Transverse colon (tissue), 4 donors: ENCODE data around the gene CD3E. TPM values are rescaled to one million over a fixed set of nuclear protein-coding genes. Genes with fewer than 3 reads are reported as not detected.

Experiments
- DNase-seq: peaks from one replicate; pipeline ENCODE4 v3.0.0-alpha.2; 2019
- H3K27ac ChIP-seq, 4 donors: fragments of 200-600 bp; sonication (generic); 2 replicates each; pipeline ENCODE4 v1.5.1; 2016 to 2018; ENCODE audit warnings: inconsistent platforms in 4 of 4
- H3K27me3 ChIP-seq: fragments of 200-600 bp; sonication (generic); 2 replicates; pipeline ENCODE4 v1.5.1; 2017; ENCODE audit warnings: inconsistent platforms
- H3K36me3 ChIP-seq, 4 donors: fragments of 200-600 bp; sonication (generic); 2 replicates each; pipeline ENCODE4 v1.5.1; 2017 to 2019; ENCODE audit warnings: inconsistent platforms in 4 of 4
- H3K4me1 ChIP-seq, 4 donors: fragments of 200-600 bp; sonication (generic); 2 replicates each; pipeline ENCODE4 v1.5.1; 2017 to 2020; ENCODE audit warnings: inconsistent platforms in 4 of 4
- H3K4me3 ChIP-seq, 4 donors: fragments of 200-600 bp; sonication (generic); 1 replicate in 1 of 4; 2 replicates in 3 of 4; pipeline versions ENCODE4 v1.5.1 to v1.6.1; 2017 to 2019; ENCODE audit warnings: inconsistent platforms in 4 of 4
- H3K9me3 ChIP-seq, 2 donors: fragments of 200-600 bp; sonication (generic); 2 replicates each; pipeline ENCODE4 v1.5.1; 2017 to 2019; ENCODE audit warnings: inconsistent platforms in 2 of 2
- EP300 ChIP-seq: sonication (generic); formaldehyde crosslinking; IDR thresholded peaks from one replicate; pipeline ENCODE4 v1.6.1; 2017; ENCODE audit warnings: antibody characterized with exemption, low read depth
- POLR2A ChIP-seq: fragments of 450-650 bp; IDR thresholded peaks from one replicate; pipeline ENCODE4 v1.6.1; 2016; ENCODE audit warnings: antibody characterized with exemption, mild to moderate bottlenecking, moderate library complexity
- POLR2AphosphoS5 ChIP-seq, 3 donors: sonication (generic); formaldehyde crosslinking; IDR thresholded peaks; one replicate each; pipeline ENCODE4 v1.6.1; 2016; ENCODE audit warnings: antibody characterized with exemption in 3 of 3
- WGBS, 2 donors: methylation state at CpG; one replicate each; pipeline ENCODE4 v1.1.5; 2018; ENCODE audit warnings: low coverage in 1 of 2; 5-methylcytosine and 5-hydroxymethylcytosine counted together
- in situ Hi-C, 4 donors: fragments of 200-750 bp; cut with MboI; loops; one replicate each; pipeline versions ENCODE4 v1.15.0 to v1.15.1; 2017; ENCODE audit warnings: low sequenced_read_pairs in 3 of 4, low pct_ligation_motif_present in 1 of 4, low pct_unique_long_range_greater_than_20kb in 1 of 4
- intact Hi-C: fragments of 100-400 bp; cut with DNase I; formaldehyde crosslinking; loops from one replicate; pipeline ENCODE4 v1.15.1; 2023; ENCODE audit warnings: low total_unique reads
- total RNA-seq, 4 donors: library from RNA; depleted of rRNA; stranded (reverse); fragments of >200 nt; gene quantifications; one replicate each; pipeline ENCODE4 v1.1.0, GENCODE V29; 2016
- TF ChIP-seq, protein P1 (sequence below), 5 experiments: fragments of 200-600 bp in 3 of 5; fragments of 450-650 bp in 2 of 5; sonication (generic) in 3 of 5; IDR thresholded peaks; 1 replicate in 2 of 5; 2 replicates in 3 of 5; pipeline ENCODE4 v1.5.1; 2016 to 2017; ENCODE audit warnings: antibody characterized with exemption in 5 of 5, inconsistent platforms in 3 of 5, mild to moderate bottlenecking in 2 of 5, moderate library complexity in 1 of 5

CD3E gene
- total RNA-seq, 4 donors from 2014 or later = 0.80 to 7.1 (median 5.3) TPM

DNA sequence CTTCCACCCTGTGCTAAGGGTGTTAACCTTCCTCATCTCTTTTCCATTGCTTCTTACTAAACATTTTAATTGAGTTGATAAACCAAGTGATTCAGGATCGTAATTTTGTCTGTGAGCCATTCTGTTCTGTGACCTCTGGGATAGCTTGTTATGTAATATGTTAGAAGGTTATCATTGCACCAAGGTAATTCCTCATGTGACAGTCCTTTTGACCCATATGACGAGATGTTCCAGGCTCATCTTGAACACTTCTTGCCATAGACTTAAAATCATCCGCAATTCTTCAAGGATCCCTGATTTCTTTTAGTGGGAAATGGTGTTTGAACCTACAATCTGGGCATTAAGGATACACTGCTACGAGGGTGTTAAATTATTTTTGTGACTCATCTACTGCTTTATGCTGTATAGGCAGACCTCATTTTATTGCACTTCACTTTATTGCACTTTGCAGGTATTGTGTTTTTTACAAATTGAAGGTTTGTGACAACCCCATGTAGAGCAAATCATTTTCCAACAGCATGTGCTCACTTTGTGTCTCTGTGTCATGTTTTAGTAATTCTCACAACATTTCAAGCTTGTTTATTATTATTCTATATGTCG lies 21.4 kb upstream of the CD3E start:
- Histone ChIP-seq H3K27me3 (no peaks in the 10 kb centered on the region), H3K36me3 (no peaks in the 10 kb centered on the region), H3K9me3 (no peaks in the 10 kb centered on the region), H3K4me3 (no peak overlapping the region), H3K27ac (peak overlapping the region; percentile 21 to 66 (median 48)), H3K4me1 (peaks cover 0 to 30% (median 14%) of the 10 kb centered on the region in 4 donors)
- no peak for DNase-seq
- in situ Hi-C loops (loop anchor here in 2 of 4 donors (10.0 to 25.0 kb wide), 2 partner anchors 78 to 96 kb away; partner anchors contain the start of gene SCN2B (in 1 of the 2)), intact Hi-C loops (no loop called here)
- TF ChIP-seq EP300 (no peak), POLR2A (no peak), POLR2AphosphoS5 (IDR thresholded peaks at IDR 0.05) (no peak)
- TF ChIP-seq, protein P1, sequence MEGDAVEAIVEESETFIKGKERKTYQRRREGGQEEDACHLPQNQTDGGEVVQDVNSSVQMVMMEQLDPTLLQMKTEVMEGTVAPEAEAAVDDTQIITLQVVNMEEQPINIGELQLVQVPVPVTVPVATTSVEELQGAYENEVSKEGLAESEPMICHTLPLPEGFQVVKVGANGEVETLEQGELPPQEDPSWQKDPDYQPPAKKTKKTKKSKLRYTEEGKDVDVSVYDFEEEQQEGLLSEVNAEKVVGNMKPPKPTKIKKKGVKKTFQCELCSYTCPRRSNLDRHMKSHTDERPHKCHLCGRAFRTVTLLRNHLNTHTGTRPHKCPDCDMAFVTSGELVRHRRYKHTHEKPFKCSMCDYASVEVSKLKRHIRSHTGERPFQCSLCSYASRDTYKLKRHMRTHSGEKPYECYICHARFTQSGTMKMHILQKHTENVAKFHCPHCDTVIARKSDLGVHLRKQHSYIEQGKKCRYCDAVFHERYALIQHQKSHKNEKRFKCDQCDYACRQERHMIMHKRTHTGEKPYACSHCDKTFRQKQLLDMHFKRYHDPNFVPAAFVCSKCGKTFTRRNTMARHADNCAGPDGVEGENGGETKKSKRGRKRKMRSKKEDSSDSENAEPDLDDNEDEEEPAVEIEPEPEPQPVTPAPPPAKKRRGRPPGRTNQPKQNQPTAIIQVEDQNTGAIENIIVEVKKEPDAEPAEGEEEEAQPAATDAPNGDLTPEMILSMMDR (IDR thresholded peaks at IDR 0.05) = no peak
- 41 to 60% methylated on average over 5 of the region's 5 CpGs for WGBS, 2 donors

GRCh38 chr11:118283756-118284350 lies 20.7 kb upstream of the CD3E start:
- Histone ChIP-seq H3K27me3 (no peaks in the 10 kb centered on the region), H3K9me3 (no peaks in the 10 kb centered on the region), H3K4me3 (no peak overlapping the region), H3K27ac (peak overlapping the region; percentile 21 to 66 (median 48)), H3K36me3 (no peaks in the 10 kb centered on the region), H3K4me1 (peaks cover 0 to 30% (median 14%) of the 10 kb centered on the region in 4 donors)
- intact Hi-C loops (no loop called here), in situ Hi-C loops (loop anchor here in 2 of 4 donors (10.0 to 25.0 kb wide), 2 partner anchors 79 to 97 kb away; partner anchors contain the start of gene SCN2B (in 1 of the 2))
- TF ChIP-seq, protein P1 (IDR thresholded peaks at IDR 0.05) = no peak
- TF ChIP-seq POLR2A (no peak), POLR2AphosphoS5 (IDR thresholded peaks at IDR 0.05) (no peak)
- WGBS, 2 donors = 43 to 53% methylated on average over 4 of the region's 4 CpGs
- DNase-seq = no peak

DNA sequence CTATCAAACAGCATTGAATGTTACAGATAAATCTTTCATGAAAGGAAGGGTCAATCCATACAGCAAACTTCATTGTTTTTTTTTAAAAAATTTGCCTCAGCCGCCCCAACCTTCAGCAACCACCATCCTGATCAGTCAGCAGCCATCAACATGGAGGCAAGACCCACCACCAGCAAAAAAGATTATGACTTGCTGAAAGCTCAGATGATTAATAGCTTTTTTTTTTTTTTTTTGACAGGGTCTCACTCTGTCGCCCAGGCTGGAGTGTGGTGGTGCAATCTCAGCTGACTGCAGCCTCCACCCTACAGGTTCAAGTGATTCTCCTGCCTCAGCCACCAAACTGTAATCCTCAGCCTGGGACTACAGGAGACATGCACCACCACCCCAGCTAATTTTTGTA lies 18.0 kb upstream of the CD3E start:
- Histone ChIP-seq H3K4me3 (no peak overlapping the region), H3K27me3 (no peaks in the 10 kb centered on the region), H3K9me3 (no peaks in the 10 kb centered on the region), H3K4me1 (peaks cover 0 to 33% (median 14%) of the 10 kb centered on the region in 4 donors), H3K27ac (peak overlapping the region; percentile 37 to 64 (median 54)), H3K36me3 (no peaks in the 10 kb centered on the region)
- TF ChIP-seq, protein P1 (IDR thresholded peaks at IDR 0.05) = no peak
- no peak for TF ChIP-seq POLR2A
- TF ChIP-seq EP300 = no peak
- DNase-seq = no peak
- in situ Hi-C loops = loop anchor here in 2 of 4 donors (10.0 to 25.0 kb wide), 2 partner anchors 82 to 99 kb away; partner anchors contain the start of gene SCN2B (in 1 of the 2)
- intact Hi-C loops = no loop called here
- WGBS, 2 donors = 80 to 84% methylated on average over 1 to 2 of the region's 2 CpGs

DNA sequence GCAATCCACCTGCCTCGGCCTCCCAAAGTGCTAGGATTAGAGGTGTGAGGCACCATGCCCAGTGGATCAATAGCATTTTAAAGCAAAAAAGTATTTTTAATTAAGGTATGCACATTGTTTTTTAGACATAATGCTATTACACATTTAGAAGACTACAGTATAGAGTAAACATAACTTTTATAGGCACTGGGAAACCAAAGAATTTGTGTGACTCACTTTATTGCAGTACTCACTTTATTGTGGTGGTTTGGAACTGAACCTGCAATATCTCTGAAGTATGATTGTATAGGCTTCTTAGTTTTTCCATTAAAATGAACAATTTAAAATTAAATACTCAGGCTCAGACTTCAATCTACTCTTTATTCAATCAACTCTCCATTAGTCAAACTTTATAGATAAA lies 17.5 kb upstream of the CD3E start:
- intact Hi-C loops = no loop called here
- in situ Hi-C loops = loop anchor here in 2 of 4 donors (10.0 to 25.0 kb wide), 2 partner anchors 82 to 100 kb away; partner anchors contain the start of gene SCN2B (in 1 of the 2)
- peak overlapping the region; percentile 37 to 64 (median 54) for H3K27ac ChIP-seq
- no peaks in the 10 kb centered on the region for H3K36me3 ChIP-seq
- TF ChIP-seq POLR2AphosphoS5 (IDR thresholded peaks at IDR 0.05) (no peak), POLR2A (no peak), EP300 (no peak)
- TF ChIP-seq, protein P1 (IDR thresholded peaks at IDR 0.05) = no peak
- H3K27me3 ChIP-seq = peaks cover 3% of the 10 kb centered on the region
- H3K4me1 ChIP-seq = peaks cover 0 to 33% (median 14%) of the 10 kb centered on the region in 4 donors
- H3K4me3 ChIP-seq = no peak overlapping the region
- 43 to 55% methylated on average over 1 of the region's 1 CpG for WGBS, 2 donors
- DNase-seq = no peak
- H3K9me3 ChIP-seq = no peaks in the 10 kb centered on the region
